BE2C (cell line): Measurements from ENCODE around the gene ANKHD1.

ENCODE experiments used
- DNase-seq: peaks from one replicate; pipeline ENCODE4 v3.0.0-alpha.2; 2020
- H3K27me3 ChIP-seq: fragments of 250-450 bp; sonication (Bioruptor Pico); 2 replicates; pipeline ENCODE4 v1.5.1; 2020; ENCODE audit warnings: mild to moderate bottlenecking
- H3K36me3 ChIP-seq: fragments of 250-450 bp; sonication (Bioruptor Pico); 2 replicates; pipeline ENCODE4 v1.5.1; 2020; ENCODE audit warnings: mild to moderate bottlenecking
- H3K4me1 ChIP-seq: fragments of 250-450 bp; sonication (Bioruptor Pico); 2 replicates; pipeline ENCODE4 v1.5.1; 2020
- H3K4me3 ChIP-seq: 2 replicates; pipeline ENCODE4 v1.5.1; 2011; ENCODE audit warnings: low read depth, low read length
- H3K9me3 ChIP-seq: fragments of 250-450 bp; sonication (Bioruptor Pico); 2 replicates; pipeline ENCODE4 v1.5.1; 2020
- TF ChIP-seq, protein P1 (sequence below): IDR thresholded peaks from 2 replicates; pipeline ENCODE4 v1.5.1; 2012; ENCODE audit warnings: mild to moderate bottlenecking, low read depth, low read length

ANKHD1 gene

DNA sequence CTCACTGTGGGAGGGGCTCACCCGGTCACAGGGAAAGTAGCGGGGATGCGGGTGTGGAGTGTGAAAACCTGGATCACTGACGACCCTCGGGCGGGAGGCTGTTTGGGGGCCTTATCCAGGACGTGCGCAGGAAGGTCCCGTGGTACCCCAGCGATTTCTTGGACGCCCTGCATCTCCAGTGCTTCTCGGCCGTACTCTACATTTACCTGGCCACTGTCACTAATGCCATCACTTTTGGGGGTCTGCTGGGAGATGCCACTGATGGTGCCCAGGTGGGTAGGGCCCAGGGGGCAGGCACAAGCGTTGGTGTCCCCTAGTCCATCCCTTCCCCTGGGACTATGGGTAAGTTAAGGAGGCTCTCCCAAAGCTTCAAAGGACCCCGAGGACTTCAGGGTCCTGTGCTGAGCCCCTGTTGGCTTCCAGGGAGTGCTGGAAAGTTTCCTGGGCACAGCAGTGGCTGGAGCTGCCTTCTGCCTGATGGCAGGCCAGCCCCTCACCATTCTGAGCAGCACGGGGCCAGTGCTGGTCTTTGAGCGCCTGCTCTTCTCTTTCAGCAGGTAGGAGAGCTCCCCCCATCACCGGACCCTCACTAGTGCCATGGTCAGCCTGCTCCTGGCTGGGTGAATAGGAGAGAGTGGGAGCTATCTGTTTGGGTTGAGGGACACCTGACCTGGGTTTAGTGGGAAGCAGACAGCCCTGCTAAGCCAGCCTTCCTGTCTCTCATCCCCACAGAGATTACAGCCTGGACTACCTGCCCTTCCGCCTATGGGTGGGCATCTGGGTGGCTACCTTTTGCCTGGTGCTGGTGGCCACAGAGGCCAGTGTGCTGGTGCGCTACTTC lies 37.8 kb upstream of the ANKHD1 start:
- H3K9me3 ChIP-seq = no peaks in the 10 kb centered on the region
- no peaks in the 10 kb centered on the region for H3K27me3 ChIP-seq
- H3K4me1 ChIP-seq = no peaks in the 10 kb centered on the region
- TF ChIP-seq, protein P1, sequence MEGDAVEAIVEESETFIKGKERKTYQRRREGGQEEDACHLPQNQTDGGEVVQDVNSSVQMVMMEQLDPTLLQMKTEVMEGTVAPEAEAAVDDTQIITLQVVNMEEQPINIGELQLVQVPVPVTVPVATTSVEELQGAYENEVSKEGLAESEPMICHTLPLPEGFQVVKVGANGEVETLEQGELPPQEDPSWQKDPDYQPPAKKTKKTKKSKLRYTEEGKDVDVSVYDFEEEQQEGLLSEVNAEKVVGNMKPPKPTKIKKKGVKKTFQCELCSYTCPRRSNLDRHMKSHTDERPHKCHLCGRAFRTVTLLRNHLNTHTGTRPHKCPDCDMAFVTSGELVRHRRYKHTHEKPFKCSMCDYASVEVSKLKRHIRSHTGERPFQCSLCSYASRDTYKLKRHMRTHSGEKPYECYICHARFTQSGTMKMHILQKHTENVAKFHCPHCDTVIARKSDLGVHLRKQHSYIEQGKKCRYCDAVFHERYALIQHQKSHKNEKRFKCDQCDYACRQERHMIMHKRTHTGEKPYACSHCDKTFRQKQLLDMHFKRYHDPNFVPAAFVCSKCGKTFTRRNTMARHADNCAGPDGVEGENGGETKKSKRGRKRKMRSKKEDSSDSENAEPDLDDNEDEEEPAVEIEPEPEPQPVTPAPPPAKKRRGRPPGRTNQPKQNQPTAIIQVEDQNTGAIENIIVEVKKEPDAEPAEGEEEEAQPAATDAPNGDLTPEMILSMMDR = no peak
- no peaks in the 10 kb centered on the region for H3K36me3 ChIP-seq
- H3K4me3 ChIP-seq = peak overlapping the region; percentile 35
- no peak for DNase-seq

DNA sequence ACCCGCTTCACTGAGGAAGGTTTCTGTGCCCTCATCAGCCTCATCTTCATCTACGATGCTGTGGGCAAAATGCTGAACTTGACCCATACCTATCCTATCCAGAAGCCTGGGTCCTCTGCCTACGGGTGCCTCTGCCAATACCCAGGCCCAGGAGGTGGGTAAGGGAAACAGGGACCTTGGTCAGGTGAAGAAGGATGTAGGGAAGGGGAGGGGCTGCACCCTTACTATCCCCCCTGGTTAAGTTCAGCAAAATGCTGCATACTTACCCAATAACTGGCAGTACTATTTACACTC lies 37.2 kb upstream of the ANKHD1 start:
- no peaks in the 10 kb centered on the region for H3K36me3 ChIP-seq
- no peak overlapping the region for H3K4me3 ChIP-seq
- H3K27me3 ChIP-seq = no peaks in the 10 kb centered on the region
- no peak for DNase-seq
- no peaks in the 10 kb centered on the region for H3K9me3 ChIP-seq
- TF ChIP-seq, protein P1 = no peak
- H3K4me1 ChIP-seq = no peaks in the 10 kb centered on the region

DNA sequence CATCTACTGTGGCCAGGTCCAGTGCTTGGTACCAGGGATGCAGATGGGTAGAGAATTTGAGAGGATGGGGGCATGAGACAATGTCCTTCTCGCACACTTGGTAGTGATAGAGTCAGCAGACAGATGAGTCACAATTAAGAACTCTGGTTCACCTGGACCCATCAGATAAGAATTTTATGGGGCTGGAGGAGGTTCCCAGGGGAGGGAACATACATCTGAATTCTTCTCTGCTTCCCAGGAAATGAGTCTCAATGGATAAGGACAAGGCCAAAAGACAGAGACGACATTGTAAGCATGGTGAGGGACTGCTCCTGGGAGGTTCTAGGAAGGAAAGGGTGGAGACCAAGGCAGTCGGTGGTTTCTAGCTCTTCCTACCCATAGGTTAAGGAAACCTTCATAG lies 36.4 kb upstream of the ANKHD1 start:
- no peak overlapping the region for H3K4me3 ChIP-seq
- no peaks in the 10 kb centered on the region for H3K4me1 ChIP-seq
- no peaks in the 10 kb centered on the region for H3K36me3 ChIP-seq
- H3K9me3 ChIP-seq = no peaks in the 10 kb centered on the region
- TF ChIP-seq, protein P1 = no peak
- H3K27me3 ChIP-seq = no peaks in the 10 kb centered on the region
- DNase-seq = no peak

DNA sequence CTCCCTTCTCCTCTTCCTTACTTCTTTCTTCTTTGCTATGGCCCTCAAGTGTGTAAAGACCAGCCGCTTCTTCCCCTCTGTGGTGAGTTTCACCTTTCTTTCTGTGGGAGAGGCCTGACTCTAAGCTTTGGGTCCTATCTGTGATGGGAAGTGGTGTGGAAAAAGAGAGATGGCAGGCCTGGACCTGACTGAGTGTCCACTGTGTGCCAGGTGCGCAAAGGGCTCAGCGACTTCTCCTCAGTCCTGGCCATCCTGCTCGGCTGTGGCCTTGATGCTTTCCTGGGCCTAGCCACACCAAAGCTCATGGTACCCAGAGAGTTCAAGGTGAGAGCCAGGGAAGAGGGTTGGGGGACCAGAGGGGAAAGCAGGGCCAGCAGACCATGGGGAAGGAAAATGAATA lies 35.7 kb upstream of the ANKHD1 start:
- H3K4me3 ChIP-seq = no peak overlapping the region
- no peaks in the 10 kb centered on the region for H3K36me3 ChIP-seq
- no peaks in the 10 kb centered on the region for H3K4me1 ChIP-seq
- TF ChIP-seq, protein P1 = no peak
- no peaks in the 10 kb centered on the region for H3K27me3 ChIP-seq
- DNase-seq = no peak
- no peaks in the 10 kb centered on the region for H3K9me3 ChIP-seq

DNA sequence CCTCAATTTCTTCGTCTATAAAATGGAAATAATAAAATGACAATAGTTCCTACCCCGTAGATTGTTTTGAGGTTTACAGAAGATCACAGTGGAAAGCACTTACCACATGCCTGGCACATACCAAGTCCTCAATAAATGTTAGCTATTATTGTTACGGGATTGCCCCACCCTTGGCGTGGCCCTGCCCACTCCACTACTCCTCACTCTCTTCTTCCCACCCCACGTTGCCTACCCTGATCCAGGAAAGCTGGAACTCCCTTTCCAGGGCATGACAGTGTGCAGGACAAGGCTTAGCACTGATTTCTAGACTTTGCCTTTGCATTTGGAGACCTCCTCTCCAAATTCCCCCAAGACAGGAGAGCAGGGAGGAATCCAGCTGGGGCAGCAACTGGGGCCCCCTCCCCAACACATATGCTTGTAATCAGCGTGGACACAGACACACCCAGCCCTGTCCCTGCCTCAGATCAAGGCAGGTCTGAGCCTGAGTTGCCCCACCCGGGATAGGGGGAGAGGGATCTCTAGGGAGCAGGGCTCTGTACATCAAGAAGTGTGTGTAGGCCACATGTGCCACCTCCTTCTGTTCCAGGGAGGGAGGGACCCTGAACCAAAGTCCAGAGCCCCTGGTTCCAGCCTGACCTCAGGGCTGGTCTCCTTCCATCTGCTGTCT lies 34.9 kb upstream of the ANKHD1 start:
- no peaks in the 10 kb centered on the region for H3K4me1 ChIP-seq
- H3K4me3 ChIP-seq = no peak overlapping the region
- TF ChIP-seq, protein P1 = no peak
- no peaks in the 10 kb centered on the region for H3K9me3 ChIP-seq
- H3K27me3 ChIP-seq = no peaks in the 10 kb centered on the region
- no peaks in the 10 kb centered on the region for H3K36me3 ChIP-seq
- DNase-seq = no peak
